GM12873 (cell line): Measurements from ENCODE around the gene PTOV1.

Source experiments
- TF ChIP-seq, protein P1 (sequence below): IDR thresholded peaks from 2 replicates; pipeline ENCODE4 v1.5.1; 2012; ENCODE audit warnings: low read depth, mild to moderate bottlenecking, moderate library complexity, low read length, control low read depth; ENCODE audit not compliant: insufficient read depth; ENCODE audit errors: missing control alignments

The PTOV1 gene

DNA sequence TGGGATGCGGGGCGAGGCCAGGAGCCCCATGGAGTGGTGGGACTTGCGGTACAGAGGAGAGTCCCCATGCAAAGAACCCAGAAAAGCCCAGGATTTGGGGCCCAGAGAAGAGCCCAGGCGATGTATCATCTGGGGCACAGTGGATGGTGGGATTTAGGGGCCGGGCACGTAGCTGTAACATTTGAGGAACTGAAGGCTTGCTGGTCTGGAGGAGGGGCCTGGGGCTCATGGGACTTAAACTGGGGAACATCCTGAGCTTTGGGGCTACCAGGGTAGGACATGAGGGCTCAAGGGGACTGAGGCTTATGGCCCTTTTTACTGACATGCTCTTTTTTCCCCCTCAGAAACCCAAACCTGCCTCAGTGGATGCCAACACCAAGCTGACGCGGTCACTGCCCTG lies 19.4 kb upstream of the PTOV1 start:
- TF ChIP-seq, protein P1, sequence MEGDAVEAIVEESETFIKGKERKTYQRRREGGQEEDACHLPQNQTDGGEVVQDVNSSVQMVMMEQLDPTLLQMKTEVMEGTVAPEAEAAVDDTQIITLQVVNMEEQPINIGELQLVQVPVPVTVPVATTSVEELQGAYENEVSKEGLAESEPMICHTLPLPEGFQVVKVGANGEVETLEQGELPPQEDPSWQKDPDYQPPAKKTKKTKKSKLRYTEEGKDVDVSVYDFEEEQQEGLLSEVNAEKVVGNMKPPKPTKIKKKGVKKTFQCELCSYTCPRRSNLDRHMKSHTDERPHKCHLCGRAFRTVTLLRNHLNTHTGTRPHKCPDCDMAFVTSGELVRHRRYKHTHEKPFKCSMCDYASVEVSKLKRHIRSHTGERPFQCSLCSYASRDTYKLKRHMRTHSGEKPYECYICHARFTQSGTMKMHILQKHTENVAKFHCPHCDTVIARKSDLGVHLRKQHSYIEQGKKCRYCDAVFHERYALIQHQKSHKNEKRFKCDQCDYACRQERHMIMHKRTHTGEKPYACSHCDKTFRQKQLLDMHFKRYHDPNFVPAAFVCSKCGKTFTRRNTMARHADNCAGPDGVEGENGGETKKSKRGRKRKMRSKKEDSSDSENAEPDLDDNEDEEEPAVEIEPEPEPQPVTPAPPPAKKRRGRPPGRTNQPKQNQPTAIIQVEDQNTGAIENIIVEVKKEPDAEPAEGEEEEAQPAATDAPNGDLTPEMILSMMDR, result no peak

GRCh38 chr19:49832556-49832955 lies 18.4 kb upstream of the PTOV1 start:
- TF ChIP-seq, protein P1, result no peak

GRCh38 chr19:49833599-49833998 lies 17.4 kb upstream of the PTOV1 start:
- TF ChIP-seq, protein P1, result no peak

- TF ChIP-seq, protein P1, result no peak
Measured at GRCh38 chr19:49835562-49835961, 15.4 kb upstream of the PTOV1 start.

DNA sequence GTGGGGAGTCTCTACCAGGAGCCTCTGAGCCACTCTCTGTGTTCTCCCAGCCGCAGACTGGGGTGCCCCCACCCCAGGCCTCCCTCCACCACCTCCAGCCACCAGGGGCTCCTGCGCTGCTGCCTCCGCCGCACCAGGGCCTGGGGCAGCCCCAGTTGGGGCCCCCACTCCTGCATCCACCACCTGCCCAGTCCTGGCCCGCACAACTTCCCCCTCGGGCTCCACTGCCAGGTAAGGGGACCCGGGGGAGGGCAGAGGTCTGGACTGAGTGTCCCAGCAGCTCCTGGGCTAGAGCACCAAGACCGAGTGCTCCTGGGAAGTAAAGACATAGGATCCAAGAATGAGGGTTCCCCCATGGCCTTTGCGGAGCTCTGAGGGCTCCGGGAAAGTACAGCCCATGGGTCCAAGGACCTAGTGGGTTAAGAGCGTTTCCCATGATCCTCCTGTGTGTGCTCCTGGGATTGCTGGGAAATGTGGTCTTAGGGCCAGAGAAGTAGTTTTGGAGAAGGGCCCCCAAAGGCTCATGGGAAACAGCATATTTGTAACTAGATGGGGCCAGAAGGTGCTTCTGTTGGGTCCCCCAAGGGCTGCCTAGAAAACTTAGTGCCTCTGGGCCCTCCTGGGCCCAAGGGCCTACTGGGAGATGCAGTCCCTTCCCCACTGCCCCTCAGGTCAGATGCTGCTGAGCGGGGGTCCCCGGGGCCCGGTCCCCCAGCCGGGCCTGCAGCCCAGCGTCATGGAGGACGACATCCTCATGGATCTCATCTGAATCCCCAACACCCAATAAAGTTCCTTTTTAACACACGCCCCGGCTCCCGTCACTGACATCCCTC lies 14.6 kb upstream of the PTOV1 start:
- TF ChIP-seq, protein P1, result no peak

- TF ChIP-seq, protein P1, result no peak
Measured at GRCh38 chr19:49837009-49837310, 14.0 kb upstream of the PTOV1 start.

GRCh38 chr19:49837425-49837824 lies 13.5 kb upstream of the PTOV1 start:
- TF ChIP-seq, protein P1, result no peak
